Panc1 (cell line): ENCODE data around the gene CDV3. TPM values are rescaled to one million over a fixed set of nuclear protein-coding genes. Genes with fewer than 3 reads are reported as not detected.
"Not testable (repeated sequence)": the region's sequence is repeated elsewhere in the genome, so short reads cannot be mapped to it uniquely, and the experiment has no call there.

ENCODE experiments used
- ATAC-seq: fragments of 200-7000 bp; cut with Tn5 transposase; 2 replicates; pipeline ENCODE4 v1.9.1; 2020; ENCODE audit warnings: mild to moderate bottlenecking, moderate library complexity
- Bru-seq: library from RNA; stranded (reverse); fragments of 400-500 nt; gene quantifications from one replicate; lab custom pipeline; 2021; lab: Mats Ljungman, UMichigan
- BruChase-seq, 2 experiments: library from RNA; stranded (reverse); fragments of 400-500 nt; gene quantifications; one replicate each; lab custom pipeline; 2021; lab: Mats Ljungman, UMichigan
- BruUV-seq: library from RNA; stranded (reverse); fragments of 400-500 nt; replicated peaks from 2 replicates; lab custom pipeline; 2021; lab: Mats Ljungman, UMichigan
- CTCF ChIA-PET: fragments of 300-600 bp; sonication (Branson Sonifier 250); formaldehyde crosslinking; loops from one replicate; lab custom pipeline; 2022; ENCODE audit warnings: antibody characterized with exemption; lab: Charles Lee
- POLR2A ChIA-PET: fragments of 300-600 bp; sonication (Branson Sonifier 250); formaldehyde crosslinking; loops from one replicate; lab custom pipeline; 2022; ENCODE audit warnings: antibody characterized with exemption; lab: Charles Lee
- DNase-seq: peaks from one replicate; pipeline ENCODE4 v3.0.0-alpha.2; 2010; ENCODE audit warnings: low read depth, low spot score
- H3K27ac ChIP-seq: 2 replicates; pipeline ENCODE4 v1.5.1; 2011; ENCODE audit warnings: mild to moderate bottlenecking, low read length, inconsistent platforms
- H3K27me3 ChIP-seq: fragments of 200-500 bp; sonication (Bioruptor generic); 2 replicates; pipeline ENCODE4 v1.6.0; 2014; ENCODE audit warnings: low read length, inconsistent platforms; ENCODE audit not compliant: control insufficient read depth, insufficient read depth
- H3K36me3 ChIP-seq: fragments of 200-500 bp; sonication (Bioruptor generic); 2 replicates; pipeline ENCODE4 v1.5.1; 2014; ENCODE audit warnings: inconsistent platforms, mild to moderate bottlenecking, low read length, moderate library complexity; ENCODE audit not compliant: control insufficient read depth, insufficient read depth
- H3K4me1 ChIP-seq: 2 replicates; pipeline ENCODE4 v1.5.1; 2011; ENCODE audit warnings: inconsistent platforms, mild to moderate bottlenecking, low read length, moderate library complexity; ENCODE audit not compliant: control insufficient read depth, insufficient read depth
- H3K4me3 ChIP-seq, 2 experiments: 2 replicates each; pipeline ENCODE4 v1.5.1; 2011 to 2012; ENCODE audit warnings: low read depth in 2 of 2, low read length in 2 of 2, mild to moderate bottlenecking in 2 of 2, inconsistent platforms in 1 of 2, moderate library complexity in 1 of 2
- H3K9me3 ChIP-seq: fragments of 200-500 bp; sonication (Bioruptor generic); 2 replicates; pipeline ENCODE4 v1.5.1; 2014; ENCODE audit warnings: low read depth, mild to moderate bottlenecking, inconsistent platforms, low read length, moderate library complexity; ENCODE audit not compliant: control insufficient read depth, insufficient read depth
- POLR2AphosphoS5 ChIP-seq: IDR thresholded peaks from 2 replicates; pipeline ENCODE4 v1.6.1; 2012; ENCODE audit warnings: mild to moderate bottlenecking, low read depth, low read length, moderate library complexity
- SIN3A ChIP-seq: IDR thresholded peaks from 2 replicates; pipeline ENCODE4 v1.6.1; 2012; ENCODE audit warnings: low read depth, mild to moderate bottlenecking, low read length, moderate library complexity, borderline replicate concordance; ENCODE audit not compliant: insufficient read depth
- TCF7L2 ChIP-seq: IDR thresholded peaks from 2 replicates; pipeline ENCODE4 v1.6.1; 2011; ENCODE audit warnings: mild to moderate bottlenecking, low read depth, low read length, inconsistent platforms
- in situ Hi-C: cut with HindIII; loops from 2 replicates; pipeline ENCODE4 v1.10.0; 2016; ENCODE audit warnings: low sequenced_read_pairs, low pct_unique_long_range_greater_than_20kb
- intact Hi-C: fragments of 100-400 bp; cut with micrococcal nuclease; formaldehyde crosslinking; loops from one replicate; pipeline ENCODE4 v1.10.0; 2022; ENCODE audit not compliant: unreplicated experiment
- long read RNA-seq: library from polyadenylated mRNA; unstranded; transcript quantifications from one replicate; pipeline ENCODE4 v2.0.0, GENCODE V29; 2021; ENCODE audit not compliant: unreplicated experiment
- polyA plus RNA-seq: library from polyadenylated mRNA; unstranded; fragments of >200 nt; gene quantifications from one replicate; pipeline ENCODE4 v1.2.1, GENCODE V29; 2012; ENCODE audit warnings: missing spikeins; ENCODE audit not compliant: insufficient read length
- total RNA-seq: library from RNA; stranded (reverse); gene quantifications from one replicate; pipeline ENCODE4 v1.2.1, GENCODE V29; 2021; ENCODE audit not compliant: unreplicated experiment
- TF ChIP-seq, protein P1 (sequence below), 2 experiments: IDR thresholded peaks; 2 replicates each; pipeline ENCODE4 v1.6.1; 2011 to 2012; ENCODE audit warnings: low read depth in 2 of 2, control low read depth in 1 of 2, low read length in 1 of 2, mild to moderate bottlenecking in 1 of 2, moderate library complexity in 1 of 2; ENCODE audit not compliant: insufficient read depth in 1 of 2
- TF ChIP-seq, protein P2 (sequence below): fragments of 450-650 bp; IDR thresholded peaks from 2 replicates; pipeline ENCODE4 v1.5.1; 2017; ENCODE audit warnings: mild to moderate bottlenecking

Gene CDV3, protein sequence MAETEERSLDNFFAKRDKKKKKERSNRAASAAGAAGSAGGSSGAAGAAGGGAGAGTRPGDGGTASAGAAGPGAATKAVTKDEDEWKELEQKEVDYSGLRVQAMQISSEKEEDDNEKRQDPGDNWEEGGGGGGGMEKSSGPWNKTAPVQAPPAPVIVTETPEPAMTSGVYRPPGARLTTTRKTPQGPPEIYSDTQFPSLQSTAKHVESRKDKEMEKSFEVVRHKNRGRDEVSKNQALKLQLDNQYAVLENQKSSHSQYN
- 506 TPM for total RNA-seq
- polyA plus RNA-seq: 291 TPM
- percentile 99 among the genes with signal in this experiment for Bru-seq, nascent RNA
- BruChase-seq, experiment 1, labeled RNA remaining after a 2-hour chase: percentile 100 among the genes with signal in this experiment
- BruChase-seq, experiment 2, labeled RNA remaining after a 6-hour chase: percentile 100 among the genes with signal in this experiment
- long read RNA-seq, transcript CDV3-201 (5 exons, 3,307 nt): minor isoform, 153 of 1,131 reads
- long read RNA-seq, transcript CDV3-203 (5 exons, 955 nt): major isoform, 472 of 1,131 reads
- long read RNA-seq, partial matches to known transcripts: 214 of 1,131 reads
- long read RNA-seq, other reads (novel, unspliced or antisense): 290 of 1,131 reads

DNA sequence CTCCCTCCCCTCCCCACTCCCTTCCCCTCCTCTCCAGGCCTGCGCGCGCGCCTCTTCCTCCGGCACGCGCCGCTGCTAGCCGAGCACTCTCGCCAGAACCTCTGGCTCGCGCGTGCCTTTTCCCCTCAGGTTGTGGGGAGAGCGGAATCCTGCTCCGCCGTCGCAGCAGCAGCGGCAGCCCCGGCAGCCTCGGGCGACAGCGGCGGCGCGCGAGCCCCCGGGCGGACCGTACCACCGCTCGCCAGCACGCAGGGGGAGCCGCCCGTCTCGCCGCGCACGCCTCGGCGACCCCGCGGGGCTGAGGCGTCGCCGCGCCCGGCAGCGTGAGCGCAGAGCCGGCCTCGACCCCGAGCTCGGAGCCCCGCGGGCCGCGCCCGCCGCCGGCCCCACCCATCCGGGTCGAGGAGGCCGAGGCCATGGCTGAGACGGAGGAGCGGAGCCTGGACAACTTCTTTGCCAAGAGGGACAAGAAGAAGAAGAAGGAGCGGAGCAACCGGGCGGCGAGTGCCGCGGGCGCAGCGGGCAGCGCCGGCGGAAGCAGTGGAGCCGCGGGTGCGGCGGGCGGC, at the start of gene CDV3:
TSS of gene CDV3 (plus strand) at position 58 of the 566 bp plus-strand sequence. CDS start at position 417, 359 bp downstream.
- H3K36me3 ChIP-seq: peaks cover 26% of the 10 kb centered on the region
- no peak for DNase-seq
- in situ Hi-C loops: no loop called here
- H3K4me1 ChIP-seq: peaks cover 33% of the 10 kb centered on the region
- TF ChIP-seq, protein P1, sequence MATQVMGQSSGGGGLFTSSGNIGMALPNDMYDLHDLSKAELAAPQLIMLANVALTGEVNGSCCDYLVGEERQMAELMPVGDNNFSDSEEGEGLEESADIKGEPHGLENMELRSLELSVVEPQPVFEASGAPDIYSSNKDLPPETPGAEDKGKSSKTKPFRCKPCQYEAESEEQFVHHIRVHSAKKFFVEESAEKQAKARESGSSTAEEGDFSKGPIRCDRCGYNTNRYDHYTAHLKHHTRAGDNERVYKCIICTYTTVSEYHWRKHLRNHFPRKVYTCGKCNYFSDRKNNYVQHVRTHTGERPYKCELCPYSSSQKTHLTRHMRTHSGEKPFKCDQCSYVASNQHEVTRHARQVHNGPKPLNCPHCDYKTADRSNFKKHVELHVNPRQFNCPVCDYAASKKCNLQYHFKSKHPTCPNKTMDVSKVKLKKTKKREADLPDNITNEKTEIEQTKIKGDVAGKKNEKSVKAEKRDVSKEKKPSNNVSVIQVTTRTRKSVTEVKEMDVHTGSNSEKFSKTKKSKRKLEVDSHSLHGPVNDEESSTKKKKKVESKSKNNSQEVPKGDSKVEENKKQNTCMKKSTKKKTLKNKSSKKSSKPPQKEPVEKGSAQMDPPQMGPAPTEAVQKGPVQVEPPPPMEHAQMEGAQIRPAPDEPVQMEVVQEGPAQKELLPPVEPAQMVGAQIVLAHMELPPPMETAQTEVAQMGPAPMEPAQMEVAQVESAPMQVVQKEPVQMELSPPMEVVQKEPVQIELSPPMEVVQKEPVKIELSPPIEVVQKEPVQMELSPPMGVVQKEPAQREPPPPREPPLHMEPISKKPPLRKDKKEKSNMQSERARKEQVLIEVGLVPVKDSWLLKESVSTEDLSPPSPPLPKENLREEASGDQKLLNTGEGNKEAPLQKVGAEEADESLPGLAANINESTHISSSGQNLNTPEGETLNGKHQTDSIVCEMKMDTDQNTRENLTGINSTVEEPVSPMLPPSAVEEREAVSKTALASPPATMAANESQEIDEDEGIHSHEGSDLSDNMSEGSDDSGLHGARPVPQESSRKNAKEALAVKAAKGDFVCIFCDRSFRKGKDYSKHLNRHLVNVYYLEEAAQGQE (IDR thresholded peaks at IDR 0.05; ENCODE audit: insufficient read depth in 1 of 2, low read depth in 2 of 2, low read length in 1 of 2): peak in 1 of 2 experiments; percentile 36; a peak in 1 of 4 replicates
- TF ChIP-seq SIN3A: peak; percentile 86; the same call in 1 of the 2 replicates
- TF ChIP-seq POLR2AphosphoS5: peak; percentile 25; the same call in 1 of the 2 replicates
- no peak for TF ChIP-seq TCF7L2
- TF ChIP-seq, protein P2, sequence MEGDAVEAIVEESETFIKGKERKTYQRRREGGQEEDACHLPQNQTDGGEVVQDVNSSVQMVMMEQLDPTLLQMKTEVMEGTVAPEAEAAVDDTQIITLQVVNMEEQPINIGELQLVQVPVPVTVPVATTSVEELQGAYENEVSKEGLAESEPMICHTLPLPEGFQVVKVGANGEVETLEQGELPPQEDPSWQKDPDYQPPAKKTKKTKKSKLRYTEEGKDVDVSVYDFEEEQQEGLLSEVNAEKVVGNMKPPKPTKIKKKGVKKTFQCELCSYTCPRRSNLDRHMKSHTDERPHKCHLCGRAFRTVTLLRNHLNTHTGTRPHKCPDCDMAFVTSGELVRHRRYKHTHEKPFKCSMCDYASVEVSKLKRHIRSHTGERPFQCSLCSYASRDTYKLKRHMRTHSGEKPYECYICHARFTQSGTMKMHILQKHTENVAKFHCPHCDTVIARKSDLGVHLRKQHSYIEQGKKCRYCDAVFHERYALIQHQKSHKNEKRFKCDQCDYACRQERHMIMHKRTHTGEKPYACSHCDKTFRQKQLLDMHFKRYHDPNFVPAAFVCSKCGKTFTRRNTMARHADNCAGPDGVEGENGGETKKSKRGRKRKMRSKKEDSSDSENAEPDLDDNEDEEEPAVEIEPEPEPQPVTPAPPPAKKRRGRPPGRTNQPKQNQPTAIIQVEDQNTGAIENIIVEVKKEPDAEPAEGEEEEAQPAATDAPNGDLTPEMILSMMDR: no peak
- no TSS peak for BruUV-seq
- ChIA-PET CTCF (interaction anchor here (0.7 to 1.4 kb wide), 6 partner anchors 41 to 532 kb away, joined by 3 to 6 read pairs (median 4); no protein-coding TSS in a partner anchor), POLR2A (interaction anchor here (0.5 to 1.8 kb wide), 4 partner anchors 10 to 316 kb away, joined by 3 to 6 read pairs (median 4); no protein-coding TSS in a partner anchor)
- peak; percentile 81 for ATAC-seq
- no peaks in the 10 kb centered on the region for H3K9me3 ChIP-seq
- no peaks in the 10 kb centered on the region for H3K27me3 ChIP-seq
- intact Hi-C loops: no loop called here
- H3K4me3 ChIP-seq: peak within 1 kb of the TSS; percentile 88 to 93
- peak within 1 kb of the TSS; percentile 99 for H3K27ac ChIP-seq

DNA sequence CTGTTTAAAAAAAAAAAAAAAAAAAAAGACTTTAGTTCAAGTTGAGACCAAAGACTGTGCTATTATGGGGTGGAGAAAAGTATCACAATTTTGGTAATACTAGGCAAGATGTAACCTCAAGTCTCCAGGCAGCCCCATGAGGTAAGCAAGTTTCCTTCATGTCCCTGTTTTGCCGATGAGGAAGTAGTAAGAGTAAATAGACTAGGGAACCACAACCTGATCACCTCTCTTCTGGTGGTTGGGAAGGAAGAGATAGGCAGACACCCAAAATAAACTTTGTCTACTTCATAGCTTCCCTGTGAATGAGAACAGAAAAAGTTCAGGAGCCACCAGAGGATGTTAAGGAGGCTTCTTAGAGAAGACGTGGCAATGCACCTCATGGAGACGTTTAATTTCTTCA, 49.7 kb upstream of the CDV3 start:
- in situ Hi-C loops, H3K27me3 ChIP-seq, H3K4me3 ChIP-seq, DNase-seq, intact Hi-C loops, H3K9me3 ChIP-seq, CTCF ChIA-PET, POLR2A ChIA-PET, BruUV-seq, ATAC-seq, H3K36me3 ChIP-seq: not testable (repeated sequence)
- Histone ChIP-seq H3K27ac (peak overlapping the region; percentile 36; the same call in 1 of the 2 replicates), H3K4me1 (peaks cover 20% of the 10 kb centered on the region)
